ENCODE results near the gene TSTD1.
"Not testable (repeated sequence)": the region's sequence is repeated elsewhere in the genome, so short reads cannot be mapped to it uniquely, and the experiment has no call there.

TSTD1 gene

GRCh38 chr1:161009602-161010211, 29.1 kb downstream of the TSTD1 start:
- DNase-seq (ENCODE audit: low read depth, low spot score): no peak

DNA sequence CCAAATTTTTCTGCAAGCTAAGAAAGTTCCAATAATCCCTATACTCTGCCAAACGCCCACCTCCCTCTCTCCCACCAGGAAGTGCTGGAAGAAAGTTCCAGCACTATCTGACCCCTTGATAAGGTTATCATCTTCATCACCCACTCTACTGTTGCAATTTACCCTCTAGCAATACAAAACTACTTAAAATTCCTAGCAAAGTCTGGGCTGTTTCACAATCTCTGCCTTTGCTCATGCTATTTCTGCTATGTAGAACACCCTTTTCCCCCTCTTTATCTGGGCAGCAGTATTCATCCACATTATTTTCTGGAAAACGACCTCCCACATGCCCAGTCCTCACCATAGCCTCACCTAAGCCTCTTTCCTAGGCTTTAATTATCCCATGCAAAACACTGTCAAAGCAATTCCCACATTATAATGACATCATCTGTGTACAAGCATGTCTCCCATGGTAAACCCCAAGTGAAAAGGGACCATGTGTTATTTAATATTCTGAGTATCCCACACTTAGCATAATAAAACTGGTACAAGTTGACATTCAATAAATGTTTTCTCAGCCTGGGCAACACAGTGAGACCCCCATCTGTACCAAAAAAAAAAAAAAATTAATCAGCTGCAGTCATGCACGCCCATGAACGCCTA, 29.8 kb downstream of the TSTD1 start:
- no peak for DNase-seq (ENCODE audit: low read depth, low spot score)

DNA sequence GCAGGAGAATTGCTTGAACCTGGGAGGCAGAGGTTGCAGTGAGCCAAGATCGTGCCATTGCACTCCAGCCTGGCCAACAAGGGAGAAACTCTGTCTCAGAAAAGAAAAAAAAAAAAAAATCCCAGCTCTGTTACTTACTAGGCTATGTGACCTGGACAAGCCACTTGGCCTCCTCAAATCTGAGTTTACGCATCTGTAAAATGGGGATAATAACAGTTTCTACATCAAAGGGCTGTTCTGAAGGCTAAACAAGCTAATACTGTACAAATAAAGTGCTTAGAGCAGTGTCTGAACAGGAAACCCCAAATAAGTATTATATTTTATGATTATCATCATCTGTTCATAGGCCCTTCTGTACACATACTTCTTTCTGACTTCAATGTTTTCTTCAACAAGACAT, 31.4 kb downstream of the TSTD1 start:
- no peak for DNase-seq (ENCODE audit: low read depth, low spot score)

GRCh38 chr1:161006563-161006962, 32.2 kb downstream of the TSTD1 start:
- no peak for DNase-seq (ENCODE audit: low read depth, low spot score)

DNA sequence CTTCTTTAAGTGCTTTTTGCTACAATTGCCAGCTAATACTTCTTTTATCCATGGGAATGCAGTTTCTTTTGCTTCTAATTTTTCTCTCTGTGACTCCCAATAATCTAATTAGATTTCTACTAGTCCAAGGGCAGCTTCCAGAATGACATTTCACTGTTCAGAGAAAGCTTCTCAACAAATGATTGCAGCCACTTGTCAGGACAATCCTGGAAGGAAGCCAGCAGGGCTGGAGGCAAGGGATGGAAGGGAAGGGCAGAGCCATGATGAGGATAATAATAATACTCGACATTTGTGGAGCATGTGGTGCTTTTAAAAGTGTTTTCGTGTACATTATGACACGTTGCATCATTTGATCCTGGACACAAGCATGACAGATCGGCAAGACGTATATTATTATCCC, 37.2 kb downstream of the TSTD1 start:
- DNase-seq (ENCODE audit: low read depth, low spot score): no peak

GRCh38 chr1:161000736-161001480, 37.9 kb downstream of the TSTD1 start:
- no peak for DNase-seq (ENCODE audit: low read depth, low spot score)

DNA sequence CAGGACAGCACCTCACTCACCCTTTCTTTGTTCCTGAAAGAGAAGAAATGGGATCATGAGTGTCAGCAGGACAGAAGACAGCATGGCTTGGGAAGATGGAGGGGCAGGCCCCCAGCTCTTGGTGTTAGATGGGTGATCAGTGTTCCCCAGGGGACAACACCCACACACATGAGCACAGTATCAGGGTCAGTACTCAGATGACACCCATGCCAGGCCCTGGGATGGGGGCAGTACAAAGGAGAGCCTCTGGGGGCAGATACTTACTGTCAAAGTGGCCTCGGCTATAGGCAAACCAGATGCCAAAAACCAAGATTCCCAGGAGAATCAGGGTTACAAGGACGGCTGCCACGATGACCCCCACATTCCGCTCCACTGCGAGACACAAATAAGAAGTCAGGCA, 39.4 kb downstream of the TSTD1 start:
- DNase-seq (ENCODE audit: low read depth, low spot score): no peak

GRCh38 chr1:160997323-160998038, 41.3 kb downstream of the TSTD1 start:
- no peak for DNase-seq (ENCODE audit: low read depth, low spot score)

GRCh38 chr1:160996178-160996577, 42.6 kb downstream of the TSTD1 start:
- DNase-seq (ENCODE audit: low read depth, low spot score): no peak

DNA sequence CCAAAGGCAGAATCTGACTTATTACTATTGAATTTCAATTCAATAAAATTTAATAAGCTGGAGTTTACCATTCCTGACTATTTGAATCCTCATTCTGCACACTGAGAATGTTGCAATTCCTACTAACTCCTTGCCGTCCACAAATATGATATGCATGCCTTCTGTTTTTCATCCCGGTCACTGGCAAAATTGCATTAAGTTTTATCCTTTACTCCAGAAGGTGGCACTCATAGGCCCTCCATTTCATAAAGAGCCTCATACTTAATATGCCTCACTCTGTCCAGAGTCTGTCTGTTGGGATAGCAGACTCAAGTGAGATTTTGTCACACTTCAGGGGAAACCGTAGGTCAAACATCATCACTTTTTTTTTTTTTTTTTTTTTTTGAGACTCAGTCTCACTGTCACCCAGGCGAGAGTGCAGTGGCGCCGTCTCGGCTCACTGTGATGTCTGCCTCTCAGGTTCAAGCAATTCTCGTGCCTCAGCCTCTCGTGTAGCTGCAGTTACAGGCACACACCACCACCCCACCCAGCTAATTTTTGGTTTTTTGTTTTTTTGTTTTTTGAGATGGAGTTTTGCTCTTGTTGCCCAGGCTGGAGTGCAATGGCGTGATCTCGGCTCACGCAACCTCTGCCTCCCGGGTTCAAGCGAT, 45.1 kb downstream of the TSTD1 start:
- no peak for DNase-seq (ENCODE audit: low read depth, low spot score)

DNA sequence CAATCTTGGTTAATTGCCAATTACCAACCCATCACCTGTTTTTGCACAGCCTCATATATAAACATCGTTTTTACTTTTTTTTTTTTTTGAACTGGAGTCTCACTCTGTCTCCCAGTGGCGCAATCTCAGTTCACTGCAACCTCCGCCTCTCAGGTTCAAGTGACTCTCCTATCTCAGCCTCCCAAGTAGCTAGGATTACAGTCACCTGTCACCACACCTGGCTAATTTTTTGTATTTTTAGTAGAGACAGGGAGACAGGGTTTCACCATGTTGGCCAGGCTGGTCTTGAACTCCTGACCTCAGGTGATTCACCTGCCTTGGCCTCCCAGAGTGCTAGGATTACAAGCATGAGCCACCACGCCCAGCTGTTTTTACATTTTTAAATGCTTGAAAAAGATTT, 46.7 kb downstream of the TSTD1 start:
- not testable (repeated sequence) for DNase-seq (ENCODE audit: low read depth, low spot score)

All from brain pericyte (primary cell).